GM13976 (cell line): ENCODE measurements around the gene PRELID1.
"Not testable (repeated sequence)": the region's sequence is repeated elsewhere in the genome, so short reads cannot be mapped to it uniquely, and the experiment has no call there.

ENCODE experiments used
- DNase-seq: peaks from one replicate; pipeline ENCODE4 v3.0.0; 2012; ENCODE audit warnings: low spot score
- in situ Hi-C: fragments of 300-500 bp; cut with MboI; formaldehyde crosslinking; loops from one replicate; pipeline ENCODE4 v1.12.0; 2022; ENCODE audit warnings: low sequenced_read_pairs, mixed read lengths, inconsistent platforms; ENCODE audit not compliant: unreplicated experiment
- TF ChIP-seq, protein P1 (sequence below): IDR thresholded peaks from 2 replicates; pipeline ENCODE4 v1.5.1; 2012; ENCODE audit warnings: borderline replicate concordance, mild to moderate bottlenecking; ENCODE audit not compliant: insufficient read depth; ENCODE audit errors: extremely low read depth, missing control alignments, control extremely low read depth

The PRELID1 gene

DNA sequence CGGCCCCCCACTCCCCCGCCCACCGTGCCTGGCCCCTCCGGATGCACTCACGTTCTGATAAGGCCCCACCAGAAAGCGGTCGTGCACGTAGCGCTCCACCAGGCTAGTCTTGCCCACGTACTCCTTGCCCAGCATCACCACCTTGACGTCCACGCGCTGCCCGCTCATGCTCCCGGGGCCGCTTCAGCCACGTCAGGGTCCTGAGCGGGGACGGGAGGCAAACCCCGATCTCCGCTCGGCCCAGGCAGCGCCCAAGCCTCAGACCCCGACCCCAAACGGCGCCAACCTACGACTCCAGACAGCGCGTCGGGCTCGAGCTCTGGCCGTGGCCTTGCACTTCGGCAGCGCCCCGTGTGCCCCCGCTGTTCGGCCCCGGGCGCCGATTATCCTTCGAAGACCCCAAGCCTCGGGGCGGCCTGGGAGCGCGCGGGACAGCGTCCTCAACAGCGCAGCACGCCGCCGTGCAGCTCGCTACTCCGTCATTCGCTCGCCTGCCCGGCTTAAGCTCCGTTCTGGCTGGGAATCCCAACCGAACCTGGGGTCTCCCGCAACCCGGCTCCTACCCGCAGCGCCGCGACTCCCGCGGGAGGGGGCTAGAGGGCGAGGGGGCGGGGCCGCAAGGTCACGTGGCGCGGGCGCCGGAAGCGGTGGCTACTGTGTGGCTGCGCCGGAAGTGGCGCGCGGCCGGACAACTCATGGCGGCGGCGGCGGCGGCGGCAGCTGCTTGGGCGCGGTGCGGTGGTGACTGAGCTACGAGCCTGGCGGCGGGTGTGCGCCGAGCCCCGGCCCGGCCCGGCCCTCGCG is at the start of gene PRELID1, which contains the start of gene RAB24:
Gene PRELID1 (plus strand): TSS at position 679 of the 804 bp plus-strand sequence. CDS start 187 bp downstream, outside the sequence.
Gene RAB24 (minus strand): TSS at position 599 of the 804 bp plus-strand sequence. CDS start 431 bp downstream, at position 168.
- peak; percentile 93 for DNase-seq
- TF ChIP-seq, protein P1, sequence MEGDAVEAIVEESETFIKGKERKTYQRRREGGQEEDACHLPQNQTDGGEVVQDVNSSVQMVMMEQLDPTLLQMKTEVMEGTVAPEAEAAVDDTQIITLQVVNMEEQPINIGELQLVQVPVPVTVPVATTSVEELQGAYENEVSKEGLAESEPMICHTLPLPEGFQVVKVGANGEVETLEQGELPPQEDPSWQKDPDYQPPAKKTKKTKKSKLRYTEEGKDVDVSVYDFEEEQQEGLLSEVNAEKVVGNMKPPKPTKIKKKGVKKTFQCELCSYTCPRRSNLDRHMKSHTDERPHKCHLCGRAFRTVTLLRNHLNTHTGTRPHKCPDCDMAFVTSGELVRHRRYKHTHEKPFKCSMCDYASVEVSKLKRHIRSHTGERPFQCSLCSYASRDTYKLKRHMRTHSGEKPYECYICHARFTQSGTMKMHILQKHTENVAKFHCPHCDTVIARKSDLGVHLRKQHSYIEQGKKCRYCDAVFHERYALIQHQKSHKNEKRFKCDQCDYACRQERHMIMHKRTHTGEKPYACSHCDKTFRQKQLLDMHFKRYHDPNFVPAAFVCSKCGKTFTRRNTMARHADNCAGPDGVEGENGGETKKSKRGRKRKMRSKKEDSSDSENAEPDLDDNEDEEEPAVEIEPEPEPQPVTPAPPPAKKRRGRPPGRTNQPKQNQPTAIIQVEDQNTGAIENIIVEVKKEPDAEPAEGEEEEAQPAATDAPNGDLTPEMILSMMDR = peak; percentile 15
- in situ Hi-C loops = no loop called here

- DNase-seq = no peak
- in situ Hi-C loops = no loop called here
- TF ChIP-seq, protein P1 = no peak
Observed at GRCh38 chr5:177256296-177256695, 47.3 kb upstream of the PRELID1 start.

DNA sequence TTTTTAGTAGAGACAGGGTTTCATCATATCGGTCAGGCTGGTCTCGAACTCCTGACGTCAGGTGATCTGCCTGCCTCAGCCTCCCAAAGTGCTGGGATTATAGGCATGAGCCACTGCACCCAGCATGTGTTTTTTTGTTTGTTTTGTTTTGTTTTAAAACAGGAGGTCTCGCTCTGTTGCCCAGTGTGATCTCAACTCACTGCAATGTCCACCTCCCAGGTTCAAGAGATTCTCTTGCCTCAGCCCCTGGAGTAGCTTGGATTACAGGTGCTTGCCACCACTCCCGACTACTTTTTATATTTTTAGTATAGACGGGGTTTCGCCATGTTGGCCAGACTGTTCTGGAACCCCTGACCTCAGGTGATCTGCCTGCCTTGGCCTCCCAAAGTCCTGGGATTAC is 44.9 kb upstream of the PRELID1 start:
- in situ Hi-C loops, DNase-seq: not testable (repeated sequence)

GRCh38 chr5:177260961-177261360 is 42.6 kb upstream of the PRELID1 start:
- DNase-seq = no peak
- TF ChIP-seq, protein P1 = no peak
- in situ Hi-C loops = no loop called here

- TF ChIP-seq, protein P1 = no peak
- no peak for DNase-seq
- in situ Hi-C loops = no loop called here
Observed at GRCh38 chr5:177261510-177261909, 42.1 kb upstream of the PRELID1 start.

DNA sequence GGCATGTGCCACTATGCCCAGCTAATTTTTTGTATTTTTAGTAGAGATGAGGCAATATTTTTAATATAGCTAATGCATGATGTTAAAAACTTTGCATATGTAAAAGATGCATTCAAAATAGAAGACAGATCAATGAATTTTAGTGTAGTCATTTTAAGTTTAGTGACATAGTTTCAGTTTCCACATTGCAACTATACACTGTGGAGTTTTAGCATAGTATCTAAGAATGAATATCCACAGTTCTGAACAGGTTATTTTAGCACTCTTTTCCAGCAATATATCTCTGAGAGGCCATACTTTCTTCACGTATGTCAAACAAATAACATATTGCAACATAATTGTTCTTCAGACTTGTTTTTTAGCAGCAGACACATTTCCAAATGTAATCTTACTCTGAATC is 39.4 kb upstream of the PRELID1 start:
- TF ChIP-seq, protein P1 = no peak
- in situ Hi-C loops = no loop called here
- DNase-seq = no peak

GRCh38 chr5:177265395-177265794 is 38.2 kb upstream of the PRELID1 start:
- in situ Hi-C loops = no loop called here
- TF ChIP-seq, protein P1 = no peak
- no peak for DNase-seq
